Activated CD8-positive, alpha-beta memory T cell treated with anti-CD3 and anti-CD28 coated beads, Interleukin-2, amount 50 U/mL, for 1 hour (primary cell): ENCODE results near the gene SLC39A7.
A peak's percentile ranks its signal among the peaks of the same experiment; 100 is the strongest.

Experiments used
- DNase-seq: peaks from one replicate; pipeline ENCODE4 v3.0.0-alpha.2; 2020; ENCODE audit errors: extremely low read depth

The SLC39A7 gene, protein sequence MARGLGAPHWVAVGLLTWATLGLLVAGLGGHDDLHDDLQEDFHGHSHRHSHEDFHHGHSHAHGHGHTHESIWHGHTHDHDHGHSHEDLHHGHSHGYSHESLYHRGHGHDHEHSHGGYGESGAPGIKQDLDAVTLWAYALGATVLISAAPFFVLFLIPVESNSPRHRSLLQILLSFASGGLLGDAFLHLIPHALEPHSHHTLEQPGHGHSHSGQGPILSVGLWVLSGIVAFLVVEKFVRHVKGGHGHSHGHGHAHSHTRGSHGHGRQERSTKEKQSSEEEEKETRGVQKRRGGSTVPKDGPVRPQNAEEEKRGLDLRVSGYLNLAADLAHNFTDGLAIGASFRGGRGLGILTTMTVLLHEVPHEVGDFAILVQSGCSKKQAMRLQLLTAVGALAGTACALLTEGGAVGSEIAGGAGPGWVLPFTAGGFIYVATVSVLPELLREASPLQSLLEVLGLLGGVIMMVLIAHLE

DNA sequence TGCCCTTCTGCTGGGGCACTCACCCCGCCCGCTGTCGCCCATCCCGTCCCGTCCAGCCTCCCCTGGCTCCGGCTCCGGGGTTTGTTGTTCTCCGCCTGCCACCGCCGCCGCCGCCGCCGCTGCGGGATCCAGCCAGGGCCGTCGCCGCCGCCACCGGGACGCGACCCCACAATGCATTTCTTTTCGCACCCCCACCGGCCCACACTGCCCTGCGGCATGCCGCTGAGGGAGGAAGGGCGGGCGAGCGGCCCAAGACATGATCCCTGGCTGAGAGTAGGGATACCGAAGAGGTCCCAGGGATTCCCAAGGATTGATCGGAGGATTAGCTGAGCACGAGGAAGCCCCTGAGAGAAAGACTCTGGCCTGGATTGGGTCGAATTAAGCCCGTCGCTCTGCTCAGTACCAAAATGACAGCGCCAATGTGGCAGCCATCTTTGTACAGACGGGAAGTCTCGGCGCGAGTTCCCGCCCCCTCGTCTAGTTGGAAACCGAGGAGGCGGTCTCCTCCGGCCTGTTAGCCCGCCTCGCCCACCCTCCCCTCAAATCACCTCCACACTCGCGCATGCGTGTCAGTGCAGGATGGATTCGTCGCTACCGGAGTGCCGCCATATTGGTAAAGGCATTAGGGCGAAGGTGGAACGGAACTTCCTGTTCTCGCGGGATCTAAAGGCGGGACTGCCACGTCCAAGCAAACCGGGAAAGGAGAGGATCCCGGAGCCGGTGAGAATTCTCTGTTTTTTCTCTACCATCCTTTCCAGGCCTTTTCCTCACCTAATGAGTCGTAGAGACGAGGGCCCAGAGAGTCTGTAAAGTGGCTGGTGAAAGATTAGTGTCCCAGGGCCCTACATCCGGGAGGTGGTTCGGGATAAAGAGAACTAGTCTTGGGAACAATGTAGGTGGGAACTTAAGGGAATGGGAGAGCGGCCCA, at the start of gene SLC39A7, which contains the start of gene RXRB:
Gene SLC39A7 (plus strand): TSS at position 649 of the 928 bp plus-strand sequence. CDS start 379 bp downstream, outside the sequence.
Gene RXRB (minus strand): TSS at position 447 of the 928 bp plus-strand sequence. CDS start 189 bp downstream, at position 258.
- peak; percentile 99 for DNase-seq

DNA sequence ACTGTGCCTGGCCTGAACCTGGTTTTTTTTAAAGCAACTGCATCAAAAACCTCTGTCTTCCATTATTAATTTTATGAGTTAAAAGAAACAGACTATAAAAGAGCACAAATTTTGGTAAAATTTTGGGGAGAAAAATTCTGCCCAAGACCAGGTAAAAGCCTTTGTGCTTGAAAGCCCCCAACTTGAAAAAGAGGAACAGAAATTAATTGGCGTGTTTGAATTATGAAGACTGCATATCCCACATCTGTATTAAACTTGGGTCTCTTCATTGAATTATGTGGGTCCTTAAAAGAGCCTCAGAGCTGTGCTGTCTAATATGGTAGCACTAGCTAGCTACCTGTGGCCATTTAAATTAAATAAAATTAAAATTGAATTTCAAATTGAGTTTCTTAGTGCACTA, 49.6 kb upstream of the SLC39A7 start:
- DNase-seq: no peak

DNA sequence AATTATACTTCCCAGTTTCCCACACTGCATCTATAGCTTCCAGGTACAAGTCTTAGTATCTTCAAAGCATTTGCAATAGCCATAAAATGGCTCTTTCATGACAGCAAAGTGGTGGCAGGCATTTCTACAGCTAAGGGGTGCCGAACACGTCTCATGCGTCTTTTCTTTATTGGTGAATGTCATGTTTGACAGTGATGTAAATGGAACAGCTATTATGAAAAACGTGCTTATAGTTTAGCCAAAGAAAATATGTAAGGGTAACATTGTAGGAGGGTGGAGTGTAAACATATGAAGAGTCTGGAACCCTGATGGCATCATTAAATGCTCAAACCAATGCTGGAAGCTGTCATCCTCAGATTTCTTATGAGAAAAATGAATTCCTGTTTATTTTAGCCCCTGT, 46.3 kb upstream of the SLC39A7 start:
- no peak for DNase-seq

DNA sequence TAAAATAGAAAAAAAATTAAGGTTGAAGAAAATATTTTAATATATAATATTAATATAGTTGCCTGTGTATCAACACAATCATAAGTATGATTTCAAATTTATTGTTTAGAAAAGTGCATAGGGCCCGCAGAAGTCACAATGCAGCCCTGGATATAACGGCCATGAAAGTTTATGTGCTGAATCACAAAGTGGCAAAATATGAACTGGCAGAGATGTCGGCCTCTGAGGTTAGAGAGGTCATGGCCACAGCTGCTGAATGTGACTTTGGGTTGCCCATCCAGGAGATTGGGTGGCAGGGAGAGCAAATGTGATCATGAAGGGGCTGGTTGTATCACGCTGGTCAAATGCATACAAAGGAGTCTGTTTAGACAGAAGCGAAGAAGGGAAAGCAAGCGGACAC, 44.1 kb upstream of the SLC39A7 start:
- no peak for DNase-seq

DNA sequence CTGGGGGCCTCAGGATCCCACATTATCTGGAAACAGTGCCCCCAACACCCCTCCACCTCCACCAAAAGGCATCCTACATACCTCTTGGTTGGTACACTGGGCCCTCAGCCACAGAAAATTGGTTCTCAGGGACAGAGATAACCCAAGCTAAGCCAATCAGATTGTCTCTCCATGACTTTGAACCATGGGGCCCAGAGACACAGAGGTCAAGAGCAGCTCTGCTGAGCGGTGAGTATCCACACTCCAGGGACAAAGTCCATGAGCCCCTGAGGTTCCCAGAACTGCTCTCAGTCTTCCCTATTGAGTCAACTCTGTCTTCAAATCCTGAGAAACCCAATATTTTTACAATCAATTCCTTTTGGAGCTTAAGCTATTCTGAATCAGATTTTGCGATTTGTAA, 43.7 kb upstream of the SLC39A7 start:
- DNase-seq: no peak

DNA sequence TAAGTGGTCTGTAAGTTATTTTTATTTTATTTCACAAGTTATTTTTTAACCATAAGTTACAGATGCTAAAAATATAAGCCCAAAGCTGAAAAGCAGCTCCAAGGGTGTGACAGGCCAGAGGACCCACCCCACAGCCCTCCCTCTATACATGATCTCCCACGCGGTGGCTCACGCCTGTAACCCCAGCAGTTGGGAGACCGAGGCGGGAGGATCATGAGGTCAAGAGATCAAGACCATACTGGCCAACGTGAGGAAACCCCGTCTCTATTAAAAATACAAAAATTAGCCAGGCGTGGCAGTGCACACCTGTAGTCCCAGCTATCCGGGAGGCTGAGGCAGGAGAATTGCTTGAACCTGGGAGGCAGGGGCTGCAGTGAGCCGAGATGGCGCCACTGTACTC, 40.6 kb upstream of the SLC39A7 start:
- DNase-seq: no peak

DNA sequence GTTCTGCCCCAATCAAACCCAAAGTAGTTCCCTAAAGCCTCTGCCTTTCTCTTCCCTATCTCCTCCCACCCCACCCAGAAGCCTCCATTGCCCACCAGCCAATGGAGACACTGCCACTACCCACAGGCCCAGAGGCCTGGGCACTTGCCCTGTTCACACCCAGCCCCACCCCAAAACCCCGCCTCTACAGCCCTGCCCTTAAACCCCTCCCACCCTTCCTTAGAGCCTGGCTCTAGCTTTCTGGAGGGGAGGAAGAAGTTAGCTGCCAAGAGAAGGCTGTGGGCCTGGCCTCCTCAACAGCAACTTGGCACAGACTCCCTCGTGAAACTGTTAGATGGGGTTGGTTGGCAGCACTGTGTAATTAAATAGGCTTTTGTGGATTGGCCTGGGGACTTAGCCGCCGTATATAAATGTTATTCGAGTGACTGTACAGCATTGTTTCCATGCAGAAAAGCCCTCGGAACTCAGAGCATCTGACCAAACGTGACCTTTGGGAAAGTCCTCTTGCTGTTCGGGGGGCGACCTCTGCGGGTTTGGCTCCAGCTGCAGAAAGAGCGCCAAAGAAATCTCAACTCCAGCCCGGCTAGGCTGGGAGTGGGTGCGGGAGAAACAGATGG, 39.8 kb upstream of the SLC39A7 start:
- DNase-seq: no peak

DNA sequence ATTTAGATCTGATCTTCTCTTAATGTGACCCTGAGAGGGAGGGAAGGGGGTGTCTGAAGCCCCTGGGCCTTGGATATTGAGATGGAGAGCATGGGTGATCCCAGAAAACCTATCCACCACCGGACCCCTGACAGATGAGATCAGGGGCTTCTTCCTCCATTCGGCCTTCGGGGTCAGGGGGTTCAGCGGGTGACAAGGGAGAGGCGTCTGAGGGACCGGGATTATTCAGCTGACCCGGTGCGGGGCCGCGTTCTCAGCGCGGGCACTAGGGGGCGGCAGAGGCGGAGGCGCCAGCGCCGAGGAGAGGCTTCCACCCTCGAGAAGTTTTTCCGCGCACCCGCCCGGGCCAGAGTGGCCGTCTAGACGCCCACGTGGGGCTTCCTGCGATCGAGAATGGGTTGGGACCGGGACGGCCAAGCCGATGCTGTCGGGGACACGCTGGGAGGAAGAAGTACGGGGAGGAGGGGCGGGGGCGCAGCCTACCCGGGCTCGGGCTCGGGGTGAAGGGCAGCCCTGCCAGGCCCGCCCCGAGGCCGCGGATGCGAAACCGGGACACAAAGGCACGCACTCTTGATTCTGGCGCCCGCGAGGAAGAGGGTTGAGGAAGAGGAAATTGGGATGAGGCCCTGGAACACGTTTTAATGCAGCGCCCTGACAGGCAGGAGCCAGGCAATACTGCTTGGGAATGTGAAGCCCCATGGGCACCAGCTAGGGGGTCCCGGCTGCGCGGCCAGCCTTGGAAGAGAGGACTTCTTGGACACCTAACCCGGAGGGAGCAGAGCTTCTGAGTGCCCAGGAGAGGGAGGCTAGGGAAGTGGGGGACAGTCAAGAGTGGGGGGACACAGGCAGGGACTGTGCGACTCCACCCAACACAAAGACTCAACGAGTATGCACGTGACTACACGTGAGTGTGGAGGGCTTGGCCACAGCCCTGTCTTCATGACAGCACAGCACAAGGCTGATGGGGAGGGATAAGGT, 39.0 kb upstream of the SLC39A7 start:
- peak; percentile 36 for DNase-seq

DNA sequence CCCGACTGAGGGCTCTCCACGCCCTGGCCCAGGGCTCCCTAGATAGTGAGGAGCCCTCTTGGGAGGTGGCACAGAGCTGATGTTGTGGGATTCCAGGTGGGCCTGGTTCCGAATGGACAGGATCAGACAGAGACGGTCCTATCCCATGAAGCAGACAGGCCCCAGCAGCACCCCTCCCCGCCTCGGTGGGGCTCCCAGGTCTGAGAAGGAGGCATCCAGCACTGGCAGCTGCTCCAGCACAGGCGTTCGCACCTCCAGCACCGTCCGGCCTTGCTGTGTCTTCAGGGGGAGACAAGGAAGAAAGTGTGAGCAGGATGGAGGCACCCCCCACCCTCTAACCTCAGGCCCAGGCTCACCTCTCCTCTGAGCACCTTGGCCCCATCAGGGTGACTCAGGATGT, 37.1 kb upstream of the SLC39A7 start:
- no peak for DNase-seq

DNA sequence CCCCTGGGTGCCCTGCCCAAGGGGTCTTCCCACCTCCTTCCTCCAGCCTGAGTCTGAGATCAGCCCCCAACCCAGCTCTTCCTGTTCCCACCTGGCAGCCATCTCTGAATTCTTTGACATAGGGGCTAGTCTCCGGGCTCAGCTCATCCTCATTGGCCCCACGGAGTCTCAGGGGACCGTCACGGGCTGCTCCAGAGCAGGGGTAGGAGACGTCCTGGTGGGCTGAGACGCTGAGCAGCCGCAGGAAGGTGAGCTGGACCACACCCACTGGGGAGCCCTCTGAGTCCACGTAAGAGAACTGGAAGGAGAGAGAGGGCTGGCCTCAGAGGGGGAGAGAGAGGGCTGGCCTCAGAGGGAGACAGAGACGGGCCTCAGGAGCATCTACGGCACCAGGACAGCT, 36.5 kb upstream of the SLC39A7 start:
- DNase-seq: no peak

DNA sequence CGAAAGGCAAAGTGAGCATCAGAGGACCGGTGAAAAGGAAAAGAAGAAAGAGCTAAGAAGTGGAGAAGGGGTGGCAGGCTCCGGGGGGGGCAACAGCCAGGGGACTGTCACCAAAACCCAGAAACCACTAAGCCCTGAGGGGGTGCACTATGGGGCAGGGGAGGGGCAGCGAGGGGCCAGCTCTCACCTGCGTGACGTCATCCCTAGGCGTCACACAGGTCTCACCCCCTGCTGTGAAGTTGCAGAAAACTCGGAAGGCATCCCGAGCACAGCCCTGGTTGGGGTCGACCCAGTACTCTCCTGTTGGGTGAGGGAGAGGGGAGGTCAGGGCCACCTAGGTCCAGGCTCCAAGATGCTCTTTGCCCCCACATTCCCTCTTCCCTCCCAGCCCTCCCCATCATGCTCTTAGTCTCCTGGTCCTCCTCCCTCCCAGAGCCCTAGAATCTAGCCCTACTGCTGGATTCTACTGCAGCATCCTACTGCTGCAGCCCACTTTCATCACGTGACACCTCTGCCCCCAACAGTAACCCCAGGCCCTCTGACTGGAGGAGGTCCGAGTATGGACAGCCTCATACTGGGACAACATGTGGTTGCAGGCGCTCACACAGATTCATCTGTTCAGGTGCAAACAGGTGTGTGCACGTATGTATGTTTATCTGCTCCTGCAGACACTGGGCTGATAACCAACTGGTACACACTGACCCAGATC, 35.8 kb upstream of the SLC39A7 start:
- DNase-seq: no peak

DNA sequence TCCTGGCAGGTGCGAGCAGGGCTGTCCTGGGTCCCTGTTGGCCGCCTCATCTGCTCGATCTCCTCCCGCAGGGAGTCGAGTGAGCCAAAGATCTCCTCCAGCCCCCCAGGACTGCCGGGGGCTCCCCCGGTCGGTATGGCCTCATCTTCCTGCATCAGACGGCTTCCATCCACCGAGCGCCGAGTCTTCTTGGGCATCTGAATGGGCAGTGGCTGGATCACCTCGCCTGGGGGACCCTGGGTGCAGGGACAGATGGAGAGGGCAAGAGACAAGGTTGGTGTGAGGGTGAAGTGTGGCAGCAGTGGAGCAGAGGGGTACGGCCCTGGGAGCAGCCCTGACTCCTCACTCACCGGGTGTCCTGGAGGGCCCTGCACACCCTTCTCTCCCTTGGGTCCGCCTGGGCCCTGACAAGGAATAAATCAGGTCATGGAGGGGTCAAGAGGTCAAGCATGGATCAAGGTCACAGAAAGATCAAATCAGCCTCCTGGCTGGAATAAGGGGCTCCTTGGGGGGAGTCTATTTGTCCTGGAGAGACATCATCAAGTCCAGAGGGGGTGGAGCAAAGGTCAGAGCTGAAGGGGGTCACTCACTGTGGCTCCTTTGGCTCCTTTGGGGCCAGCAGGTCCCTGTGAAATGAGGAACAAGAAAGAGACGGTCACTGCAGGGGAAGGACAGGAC, 34.9 kb upstream of the SLC39A7 start:
- no peak for DNase-seq

DNA sequence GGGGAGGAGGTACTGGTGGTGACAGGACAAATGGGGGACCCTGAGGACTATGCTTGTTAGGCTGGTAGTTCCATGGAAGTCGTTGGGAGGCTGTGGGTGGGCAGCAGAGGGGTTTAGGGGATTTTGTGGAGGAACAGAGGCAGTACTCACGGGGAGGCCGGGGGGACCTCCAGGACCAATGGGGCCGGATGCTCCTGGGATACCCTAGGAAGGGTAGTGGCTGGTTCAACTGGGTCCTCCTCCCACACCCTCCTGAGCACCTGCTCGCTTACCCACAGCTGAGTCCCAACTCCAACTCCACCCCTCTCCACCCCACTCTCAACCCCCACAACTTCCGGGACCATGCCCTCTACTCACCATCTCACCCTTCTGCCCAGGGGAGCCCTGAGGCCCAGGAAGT, 34.3 kb upstream of the SLC39A7 start:
- no peak for DNase-seq

DNA sequence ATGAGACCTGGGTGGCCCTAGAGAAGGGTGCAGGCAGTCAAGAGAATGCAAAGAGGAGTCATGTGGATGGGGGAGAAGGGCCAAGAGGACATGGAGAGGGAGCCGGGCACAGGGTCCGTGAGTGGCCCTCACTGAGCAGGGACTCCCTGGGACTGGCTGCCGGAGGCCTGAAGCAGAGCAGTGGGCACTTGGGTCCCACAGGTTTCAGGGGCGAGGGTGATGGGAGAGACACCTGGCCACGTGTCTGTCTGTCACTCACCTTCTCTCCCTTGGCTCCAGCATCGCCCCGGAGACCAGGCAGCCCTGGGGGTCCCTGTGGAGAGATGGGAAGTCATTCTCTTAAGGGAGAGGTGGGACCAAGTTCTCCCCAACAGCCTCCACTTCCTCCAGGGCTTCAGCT, 33.9 kb upstream of the SLC39A7 start:
- DNase-seq: no peak

DNA sequence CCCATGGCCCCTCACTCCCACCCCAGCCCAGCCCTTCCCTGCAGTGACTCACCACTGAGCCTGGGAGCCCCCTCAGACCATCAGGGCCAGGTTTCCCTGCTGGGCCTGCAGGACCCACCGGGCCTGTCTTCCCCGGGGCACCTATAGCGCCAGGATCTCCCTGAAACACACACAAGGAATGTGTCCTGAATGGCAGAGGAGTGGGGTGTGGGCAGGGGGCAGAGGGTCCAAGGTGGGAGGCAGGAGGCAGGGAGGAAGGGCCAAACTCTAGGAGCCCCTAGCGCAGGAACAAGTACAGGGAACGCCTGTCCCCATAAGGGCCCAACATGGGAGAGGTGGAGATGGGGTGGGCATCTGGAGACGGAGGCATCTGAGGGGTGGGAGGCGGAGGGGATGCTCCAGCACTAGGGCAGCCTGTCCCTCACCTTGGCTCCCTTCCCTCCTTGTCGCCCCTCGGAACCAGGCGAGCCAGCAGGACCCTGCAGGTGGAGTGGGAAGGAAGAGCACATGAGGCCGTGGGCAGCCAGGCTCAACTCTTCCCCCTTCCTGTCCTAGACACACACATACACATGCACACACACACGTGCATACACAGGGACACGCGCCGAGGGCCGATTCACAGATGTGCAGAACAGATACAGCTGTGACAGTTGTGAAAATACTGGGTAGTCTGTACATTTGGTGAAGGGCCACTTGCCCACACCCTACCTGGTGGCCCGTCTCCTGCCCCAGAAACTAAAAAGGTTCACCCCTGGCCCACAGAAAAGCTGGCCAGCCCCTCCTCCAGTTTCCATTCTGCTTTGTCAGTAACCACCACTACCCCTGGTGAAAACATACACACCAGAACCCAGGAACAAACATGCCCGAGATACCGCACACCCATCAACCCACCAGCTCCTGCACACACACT, 33.0 kb upstream of the SLC39A7 start:
- no peak for DNase-seq

DNA sequence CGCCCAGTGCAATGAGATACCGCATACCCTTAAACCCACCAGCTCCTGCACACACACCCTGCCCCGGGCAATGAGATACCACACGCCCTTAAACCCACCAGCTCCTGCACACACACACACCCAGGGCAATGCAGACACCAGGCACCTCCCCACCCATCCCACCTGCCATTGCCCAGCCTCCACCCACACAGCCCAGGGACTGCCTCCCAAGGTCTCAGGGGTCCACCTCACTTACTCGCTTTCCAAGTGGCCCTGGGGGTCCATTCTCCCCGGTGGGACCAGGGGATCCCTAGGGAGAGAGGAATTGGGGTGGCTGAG, 32.4 kb upstream of the SLC39A7 start:
- DNase-seq: no peak

DNA sequence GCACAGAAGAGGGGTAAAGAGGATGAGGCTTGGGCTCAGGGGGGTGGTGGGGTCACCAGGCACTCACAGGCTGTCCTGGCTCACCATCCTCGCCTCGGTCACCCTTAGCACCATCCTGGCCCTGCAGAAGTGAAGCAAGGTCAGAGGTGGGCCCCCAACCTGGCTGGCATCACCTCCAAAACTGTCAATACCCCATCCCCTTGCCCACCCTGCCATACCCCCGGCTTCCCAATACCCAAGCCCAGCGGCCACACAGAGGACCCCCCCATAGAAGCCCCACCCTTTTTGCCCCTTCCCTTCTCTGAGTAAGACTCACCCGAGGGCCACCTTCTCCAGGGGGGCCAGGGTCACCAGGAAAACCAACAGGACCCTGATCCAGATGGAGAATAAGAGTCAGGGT, 32.0 kb upstream of the SLC39A7 start:
- no peak for DNase-seq

DNA sequence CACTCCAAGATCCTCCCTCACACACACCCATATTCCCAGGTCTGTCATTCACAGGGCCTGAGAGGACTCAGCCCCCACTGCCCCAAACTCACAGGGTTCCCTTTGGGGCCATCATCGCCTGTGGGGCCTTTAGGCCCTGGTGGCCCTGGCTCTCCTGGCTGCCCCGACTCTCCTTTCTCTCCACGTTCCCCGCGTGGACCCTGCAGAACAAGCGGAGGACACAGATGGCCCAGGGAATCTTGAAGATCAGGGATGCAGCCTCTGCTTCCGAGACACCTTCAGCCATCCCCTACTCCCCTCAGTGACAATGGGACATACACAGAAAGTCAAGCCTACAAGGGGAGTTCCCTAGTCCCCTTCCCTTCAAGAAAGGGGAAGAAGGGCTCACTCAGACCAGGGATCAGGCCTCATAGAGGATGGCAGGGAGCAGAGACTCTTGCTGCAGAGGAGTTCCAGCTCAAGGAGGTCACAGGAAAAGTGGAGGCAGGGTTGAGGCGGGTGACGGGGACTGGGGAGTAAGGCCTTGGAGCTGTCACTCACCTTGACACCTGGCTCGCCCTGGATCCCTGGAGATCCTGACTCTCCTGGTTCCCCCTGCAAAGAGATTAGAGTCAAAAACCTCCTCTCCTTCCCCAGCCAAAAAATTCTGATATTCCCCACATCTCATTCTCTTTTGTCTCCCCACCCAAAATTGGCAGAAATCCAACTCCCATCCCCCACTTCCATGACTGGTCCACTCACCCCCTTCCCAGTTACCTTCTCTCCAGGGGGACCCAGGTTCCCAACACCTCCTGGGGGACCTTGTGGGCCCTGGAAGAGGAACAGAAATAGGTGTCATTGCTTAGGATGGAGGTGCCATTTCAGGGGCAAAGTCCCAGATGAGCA, 31.1 kb upstream of the SLC39A7 start:
- DNase-seq: no peak
